IPS-15b (cell line): ENCODE measurements around the gene CDCA3.
A peak's percentile ranks its signal among the peaks of the same experiment; 100 is the strongest.

Source experiments
- H3K27me3 ChIP-seq: one replicate; pipeline ENCODE4 v1.6.1; 2013; ENCODE audit warnings: low read length; ENCODE audit not compliant: control insufficient read depth, insufficient read depth
- H3K36me3 ChIP-seq: one replicate; pipeline ENCODE4 v1.6.1; 2013; ENCODE audit warnings: low read length; ENCODE audit not compliant: control insufficient read depth, insufficient read depth
- H3K4me1 ChIP-seq: one replicate; pipeline ENCODE4 v1.6.1; 2013; ENCODE audit warnings: mild to moderate bottlenecking, low read length; ENCODE audit not compliant: control insufficient read depth, insufficient read depth
- H3K4me3 ChIP-seq: one replicate; pipeline ENCODE4 v1.5.1; 2013; ENCODE audit warnings: low read depth, low read length
- H3K9ac ChIP-seq: one replicate; pipeline ENCODE4 v1.6.1; 2013; ENCODE audit warnings: low read depth, mild to moderate bottlenecking, low read length
- H3K9me3 ChIP-seq: one replicate; pipeline ENCODE4 v1.6.1; 2013; ENCODE audit warnings: mild to moderate bottlenecking, low read length; ENCODE audit not compliant: control insufficient read depth, insufficient read depth

Gene CDCA3

GRCh38 chr12:6826734-6827436 lies 24.2 kb downstream of the CDCA3 start:
- no peak overlapping the region for H3K9ac ChIP-seq
- peak overlapping the region; percentile 47 for H3K4me3 ChIP-seq
- peaks cover 15% of the 10 kb centered on the region for H3K4me1 ChIP-seq
- no peaks in the 10 kb centered on the region for H3K9me3 ChIP-seq
- peaks cover 27% of the 10 kb centered on the region for H3K36me3 ChIP-seq
- peaks cover 37% of the 10 kb centered on the region for H3K27me3 ChIP-seq

- peaks cover 37% of the 10 kb centered on the region for H3K27me3 ChIP-seq
- H3K4me1 ChIP-seq = peaks cover 15% of the 10 kb centered on the region
- no peak overlapping the region for H3K9ac ChIP-seq
- peak overlapping the region; percentile 5 for H3K4me3 ChIP-seq
- H3K9me3 ChIP-seq = no peaks in the 10 kb centered on the region
- H3K36me3 ChIP-seq = peaks cover 20% of the 10 kb centered on the region
These were observed 24.9 kb downstream of the CDCA3 start for GRCh38 chr12:6826125-6826733.

GRCh38 chr12:6825398-6826124 lies 25.5 kb downstream of the CDCA3 start:
- Histone ChIP-seq H3K9me3 (no peaks in the 10 kb centered on the region), H3K36me3 (peaks cover 14% of the 10 kb centered on the region), H3K4me3 (peak overlapping the region; percentile 59), H3K27me3 (peaks cover 37% of the 10 kb centered on the region), H3K9ac (peak overlapping the region; percentile 60), H3K4me1 (peaks cover 19% of the 10 kb centered on the region)

- Histone ChIP-seq H3K9ac (peak overlapping the region; percentile 60), H3K9me3 (no peaks in the 10 kb centered on the region), H3K36me3 (peaks cover 8% of the 10 kb centered on the region), H3K4me3 (peak overlapping the region; percentile 59), H3K27me3 (peaks cover 43% of the 10 kb centered on the region), H3K4me1 (peaks cover 25% of the 10 kb centered on the region)
These were observed 26.1 kb downstream of the CDCA3 start for GRCh38 chr12:6824901-6825381.

- peaks cover 8% of the 10 kb centered on the region for H3K36me3 ChIP-seq
- no peak overlapping the region for H3K9ac ChIP-seq
- H3K9me3 ChIP-seq = no peaks in the 10 kb centered on the region
- peaks cover 50% of the 10 kb centered on the region for H3K27me3 ChIP-seq
- peak overlapping the region; percentile 59 for H3K4me3 ChIP-seq
- peaks cover 30% of the 10 kb centered on the region for H3K4me1 ChIP-seq
These were observed 26.9 kb downstream of the CDCA3 start for GRCh38 chr12:6824085-6824775.

- H3K4me1 ChIP-seq = peaks cover 31% of the 10 kb centered on the region
- H3K36me3 ChIP-seq = peaks cover 3% of the 10 kb centered on the region
- no peak overlapping the region for H3K4me3 ChIP-seq
- H3K9me3 ChIP-seq = no peaks in the 10 kb centered on the region
- peaks cover 51% of the 10 kb centered on the region for H3K27me3 ChIP-seq
- no peak overlapping the region for H3K9ac ChIP-seq
These were observed 27.7 kb downstream of the CDCA3 start for GRCh38 chr12:6823182-6824084.

GRCh38 chr12:6822426-6823135 lies 28.5 kb downstream of the CDCA3 start:
- peak overlapping the region; percentile 77 for H3K4me3 ChIP-seq
- peaks cover 51% of the 10 kb centered on the region for H3K27me3 ChIP-seq
- H3K9me3 ChIP-seq = no peaks in the 10 kb centered on the region
- peaks cover 3% of the 10 kb centered on the region for H3K36me3 ChIP-seq
- H3K4me1 ChIP-seq = peaks cover 31% of the 10 kb centered on the region
- H3K9ac ChIP-seq = no peak overlapping the region

- Histone ChIP-seq H3K4me1 (peaks cover 26% of the 10 kb centered on the region), H3K9ac (no peak within 1 kb of the TSS), H3K4me3 (peak within 1 kb of the TSS; percentile 77), H3K27me3 (peaks cover 51% of the 10 kb centered on the region), H3K9me3 (no peaks in the 10 kb centered on the region), H3K36me3 (peaks cover 3% of the 10 kb centered on the region)
These were observed 29.3 kb downstream of the CDCA3 start, which contains the start of gene GPR162 for GRCh38 chr12:6821591-6822425. TSS of gene GPR162 (plus strand) at chr12:6821821. CDS start at chr12:6823899, 2,078 bp downstream.

GRCh38 chr12:6820166-6820565 lies 30.9 kb downstream of the CDCA3 start:
- Histone ChIP-seq H3K9me3 (no peaks in the 10 kb centered on the region), H3K4me3 (peak overlapping the region; percentile 18), H3K36me3 (peaks cover 3% of the 10 kb centered on the region), H3K9ac (no peak overlapping the region), H3K27me3 (peaks cover 41% of the 10 kb centered on the region), H3K4me1 (peaks cover 25% of the 10 kb centered on the region)
